Measurements from ENCODE around the gene IPCEF1. TPM values are rescaled to one million over a fixed set of nuclear protein-coding genes. Genes with fewer than 3 reads are reported as not detected.

Gene IPCEF1
- total and polyA plus RNA-seq, 3 experiments from 2014 or later, result 17.7 to 57.8 (median 19.2) TPM

- Histone ChIP-seq H3K4me1 (ENCODE audit: insufficient read depth, low read length) (peaks cover 15% of the 10 kb centered on the region), H3K27me3 (ENCODE audit: insufficient read depth, low read length, poor library complexity, severe bottlenecking) (no peaks in the 10 kb centered on the region), H3K9me3 (ENCODE audit: low read length) (no peaks in the 10 kb centered on the region), H3K27ac (ENCODE audit: low read depth, low read length) (no peak overlapping the region), H3K4me3 (ENCODE audit: low read length) (peak overlapping the region; percentile 30), H3K36me3 (ENCODE audit: insufficient read depth, low read length) (no peaks in the 10 kb centered on the region)
- peak in 2 of 5 donors; percentile 52 to 57 for DNase-seq
- ChIA-PET POLR2A (interaction anchor here (0.7 to 1.6 kb wide), 4 partner anchors 26 to 122 kb away, joined by 3 to 8 read pairs (median 3); no protein-coding TSS in a partner anchor), CTCF (interaction anchor here (0.6 to 4.0 kb wide), 30 partner anchors 8 to 894 kb away, joined by 3 to 69 read pairs (median 4); no protein-coding TSS in a partner anchor)
- H3K27ac Mint-ChIP-seq, result peak overlapping the region in 6 of 8 donors; percentile 26 to 76 (median 57)
- no peaks in the 10 kb centered on the region for H3K9me3 Mint-ChIP-seq
- peaks cover 22 to 35% (median 27%) of the 10 kb centered on the region in 3 donors for H3K4me1 Mint-ChIP-seq
- H3K27me3 Mint-ChIP-seq, result no peaks in the 10 kb centered on the region
- peak overlapping the region; percentile 54 to 81 (median 76) for H3K4me3 Mint-ChIP-seq
- H3K36me3 Mint-ChIP-seq, result peaks cover 0 to 3% (median 0%) of the 10 kb centered on the region in 3 donors
Observed at GRCh38 chr6:154276810-154277628, 79.6 kb downstream of the IPCEF1 start.

DNA sequence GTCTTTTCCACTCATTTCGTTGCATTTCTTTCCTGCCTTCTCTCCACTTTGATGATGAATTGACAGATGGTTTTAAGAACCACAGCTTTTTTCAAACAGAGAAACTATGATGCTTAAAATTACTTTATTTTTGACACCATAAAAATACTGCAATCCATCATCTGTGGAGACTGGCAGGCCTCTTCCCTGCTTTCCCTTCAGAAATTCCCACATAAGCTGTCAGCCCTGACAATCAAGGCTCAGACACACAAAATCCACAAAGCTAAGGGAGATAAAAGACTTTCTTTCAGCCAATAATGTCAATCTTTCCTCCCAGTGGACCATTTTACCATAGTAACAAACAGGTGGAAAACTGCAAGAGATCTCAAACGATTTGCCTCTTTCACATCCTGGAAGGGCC, 82.4 kb downstream of the IPCEF1 start:
- peak overlapping the region in 1 of 7 donors; percentile 15 for H3K4me3 Mint-ChIP-seq
- ChIA-PET CTCF (interaction anchor here (1.3 to 4.0 kb wide), 5 partner anchors 25 to 120 kb away, joined by 3 to 69 read pairs (median 4); no protein-coding TSS in a partner anchor), POLR2A (interaction anchor here (0.6 to 1.0 kb wide), 2 partner anchors 72 to 120 kb away, joined by 3 read pairs; no protein-coding TSS in a partner anchor)
- DNase-seq, result no peak
- peak overlapping the region in 1 of 8 donors; percentile 74 for H3K27ac Mint-ChIP-seq
- no peaks in the 10 kb centered on the region for H3K36me3 ChIP-seq (ENCODE audit: insufficient read depth, low read length)
- no peaks in the 10 kb centered on the region for H3K9me3 Mint-ChIP-seq
- H3K27ac ChIP-seq (ENCODE audit: low read depth, low read length), result no peak overlapping the region
- peaks cover 22 to 35% (median 27%) of the 10 kb centered on the region in 3 donors for H3K4me1 Mint-ChIP-seq
- H3K9me3 ChIP-seq (ENCODE audit: low read length), result no peaks in the 10 kb centered on the region
- H3K27me3 ChIP-seq (ENCODE audit: insufficient read depth, low read length, poor library complexity, severe bottlenecking), result no peaks in the 10 kb centered on the region
- peaks cover 15% of the 10 kb centered on the region for H3K4me1 ChIP-seq (ENCODE audit: insufficient read depth, low read length)
- peaks cover 0 to 3% (median 0%) of the 10 kb centered on the region in 3 donors for H3K36me3 Mint-ChIP-seq
- no peaks in the 10 kb centered on the region for H3K27me3 Mint-ChIP-seq
- no peak overlapping the region for H3K4me3 ChIP-seq (ENCODE audit: low read length)

GRCh38 chr6:154268486-154268885, 88.1 kb downstream of the IPCEF1 start:
- no peaks in the 10 kb centered on the region for H3K27me3 ChIP-seq (ENCODE audit: insufficient read depth, low read length, poor library complexity, severe bottlenecking)
- Mint-ChIP-seq H3K9me3 (peaks cover 0 to 3% (median 0%) of the 10 kb centered on the region in 5 donors), H3K36me3 (no peaks in the 10 kb centered on the region), H3K4me3 (peak overlapping the region in 1 of 7 donors; percentile 6), H3K4me1 (peaks cover 13 to 39% (median 24%) of the 10 kb centered on the region in 3 donors), H3K27ac (peak overlapping the region in 3 of 8 donors; percentile 23 to 40 (median 37)), H3K27me3 (no peaks in the 10 kb centered on the region)
- ChIA-PET POLR2A (no interaction called here), CTCF (no interaction called here)
- H3K4me3 ChIP-seq (ENCODE audit: low read length), result no peak overlapping the region
- no peaks in the 10 kb centered on the region for H3K36me3 ChIP-seq (ENCODE audit: insufficient read depth, low read length)
- no peaks in the 10 kb centered on the region for H3K9me3 ChIP-seq (ENCODE audit: low read length)
- no peak for DNase-seq
- no peak overlapping the region for H3K27ac ChIP-seq (ENCODE audit: low read depth, low read length)
- peaks cover 18% of the 10 kb centered on the region for H3K4me1 ChIP-seq (ENCODE audit: insufficient read depth, low read length)

- peak overlapping the region in 2 of 7 donors; percentile 10 to 61 for H3K4me3 Mint-ChIP-seq
- H3K36me3 Mint-ChIP-seq, result no peaks in the 10 kb centered on the region
- CTCF ChIA-PET, result interaction anchor here (1.0 kb wide), 1 partner anchor 20 kb away, joined by 3 read pairs; no protein-coding TSS in a partner anchor
- no peaks in the 10 kb centered on the region for H3K27me3 Mint-ChIP-seq
- H3K27ac ChIP-seq (ENCODE audit: low read depth, low read length), result no peak overlapping the region
- DNase-seq, result peak in 2 of 5 donors; percentile 26 to 46
- no peaks in the 10 kb centered on the region for H3K9me3 ChIP-seq (ENCODE audit: low read length)
- H3K27ac Mint-ChIP-seq, result peak overlapping the region in 3 of 8 donors; percentile 41 to 89 (median 65)
- peaks cover 18% of the 10 kb centered on the region for H3K4me1 ChIP-seq (ENCODE audit: insufficient read depth, low read length)
- H3K4me3 ChIP-seq (ENCODE audit: low read length), result no peak overlapping the region
- no peaks in the 10 kb centered on the region for H3K36me3 ChIP-seq (ENCODE audit: insufficient read depth, low read length)
- H3K27me3 ChIP-seq (ENCODE audit: insufficient read depth, low read length, poor library complexity, severe bottlenecking), result no peaks in the 10 kb centered on the region
- POLR2A ChIA-PET, result interaction anchor here (0.5 kb wide), 1 partner anchor 33 kb away, joined by 5 read pairs; no protein-coding TSS in a partner anchor
- H3K4me1 Mint-ChIP-seq, result peaks cover 13 to 39% (median 24%) of the 10 kb centered on the region in 3 donors
- H3K9me3 Mint-ChIP-seq, result peaks cover 0 to 3% (median 0%) of the 10 kb centered on the region in 5 donors
Observed at GRCh38 chr6:154267508-154268106, 89.0 kb downstream of the IPCEF1 start.

GRCh38 chr6:154266560-154267099, 90.0 kb downstream of the IPCEF1 start:
- CTCF ChIA-PET, result interaction anchor here (1.0 to 2.1 kb wide), 3 partner anchors 8 to 19 kb away, joined by 3 to 11 read pairs (median 3); no protein-coding TSS in a partner anchor
- Histone ChIP-seq H3K4me1 (ENCODE audit: insufficient read depth, low read length) (peaks cover 18% of the 10 kb centered on the region), H3K36me3 (ENCODE audit: insufficient read depth, low read length) (no peaks in the 10 kb centered on the region), H3K9me3 (ENCODE audit: low read length) (no peaks in the 10 kb centered on the region), H3K27ac (ENCODE audit: low read depth, low read length) (no peak overlapping the region), H3K27me3 (ENCODE audit: insufficient read depth, low read length, poor library complexity, severe bottlenecking) (no peaks in the 10 kb centered on the region), H3K4me3 (ENCODE audit: low read length) (no peak overlapping the region)
- peak overlapping the region in 2 of 8 donors; percentile 22 to 46 for H3K27ac Mint-ChIP-seq
- H3K36me3 Mint-ChIP-seq, result no peaks in the 10 kb centered on the region
- peaks cover 18 to 47% (median 32%) of the 10 kb centered on the region in 3 donors for H3K4me1 Mint-ChIP-seq
- peak overlapping the region in 2 of 7 donors; percentile 46 to 47 for H3K4me3 Mint-ChIP-seq
- no peak for DNase-seq
- no peaks in the 10 kb centered on the region for H3K27me3 Mint-ChIP-seq
- H3K9me3 Mint-ChIP-seq, result peaks cover 0 to 3% (median 0%) of the 10 kb centered on the region in 5 donors
- POLR2A ChIA-PET, result no interaction called here

- DNase-seq, result no peak
- POLR2A ChIA-PET, result interaction anchor here (0.7 kb wide), 1 partner anchor 18 kb away, joined by 3 read pairs; no protein-coding TSS in a partner anchor
- Histone ChIP-seq H3K27me3 (ENCODE audit: insufficient read depth, low read length, poor library complexity, severe bottlenecking) (no peaks in the 10 kb centered on the region), H3K4me3 (ENCODE audit: low read length) (no peak overlapping the region), H3K36me3 (ENCODE audit: insufficient read depth, low read length) (no peaks in the 10 kb centered on the region), H3K9me3 (ENCODE audit: low read length) (no peaks in the 10 kb centered on the region), H3K4me1 (ENCODE audit: insufficient read depth, low read length) (peaks cover 5% of the 10 kb centered on the region), H3K27ac (ENCODE audit: low read depth, low read length) (no peak overlapping the region)
- no peaks in the 10 kb centered on the region for H3K27me3 Mint-ChIP-seq
- CTCF ChIA-PET, result interaction anchor here (0.9 to 1.3 kb wide), 2 partner anchors 9 to 16 kb away, joined by 3 read pairs; no protein-coding TSS in a partner anchor
- H3K36me3 Mint-ChIP-seq, result no peaks in the 10 kb centered on the region
- peak overlapping the region in 4 of 8 donors; percentile 23 to 83 (median 52) for H3K27ac Mint-ChIP-seq
- H3K4me3 Mint-ChIP-seq, result peak overlapping the region in 5 of 7 donors; percentile 2 to 43 (median 17)
- H3K9me3 Mint-ChIP-seq, result peaks cover 0 to 3% (median 0%) of the 10 kb centered on the region in 5 donors
- peaks cover 27 to 56% (median 42%) of the 10 kb centered on the region in 3 donors for H3K4me1 Mint-ChIP-seq
Observed at GRCh38 chr6:154261688-154262397, 94.8 kb downstream of the IPCEF1 start.
